Activated CD4-positive, alpha-beta memory T cell treated with anti-CD3 and anti-CD28 coated beads for 36 hours (primary cell): ENCODE results near the gene DUSP22. TPM values are rescaled to one million over a fixed set of nuclear protein-coding genes. Genes with fewer than 3 reads are reported as not detected.

Experiments
- CTCF ChIA-PET: fragments of 350-600 bp; sonication (Branson Sonifier 250); formaldehyde crosslinking; loops from one replicate; lab custom pipeline; 2021; ENCODE audit warnings: antibody characterized with exemption, inconsistent platforms; lab: Charles Lee
- POLR2A ChIA-PET: fragments of 350-600 bp; sonication (Branson Sonifier 250); formaldehyde crosslinking; loops from one replicate; lab custom pipeline; 2021; ENCODE audit warnings: antibody characterized with exemption; lab: Charles Lee
- DNase-seq: peaks from one replicate; pipeline ENCODE4 v3.0.0-alpha.2; 2020
- H3K27ac Mint-ChIP-seq: one replicate; pipeline ENCODE4 v1.8.0; 2021; ENCODE audit warnings: mixed read lengths
- H3K27me3 Mint-ChIP-seq: one replicate; pipeline ENCODE4 v1.8.0; 2021; ENCODE audit warnings: mixed read lengths
- H3K36me3 Mint-ChIP-seq: one replicate; pipeline ENCODE4 v1.8.0; 2021; ENCODE audit warnings: mixed read lengths
- H3K4me1 Mint-ChIP-seq: one replicate; pipeline ENCODE4 v1.8.0; 2021; ENCODE audit warnings: low read depth, mixed read lengths
- H3K4me3 Mint-ChIP-seq: one replicate; pipeline ENCODE4 v1.8.0; 2021; ENCODE audit warnings: mild to moderate bottlenecking, mixed read lengths
- H3K9me3 Mint-ChIP-seq: one replicate; pipeline ENCODE4 v1.8.0; 2021; ENCODE audit warnings: mixed read lengths
- intact Hi-C: fragments of 100-400 bp; cut with micrococcal nuclease; formaldehyde crosslinking; loops from one replicate; pipeline ENCODE4 v1.15.1; 2023
- total RNA-seq, 2 experiments: library from RNA; stranded (reverse); gene quantifications; one replicate each; pipeline ENCODE4 v1.2.3, GENCODE V29; 2021

Gene DUSP22
- total RNA-seq, 2 experiments from 2014 or later = 28.0 to 28.7 TPM

DNA sequence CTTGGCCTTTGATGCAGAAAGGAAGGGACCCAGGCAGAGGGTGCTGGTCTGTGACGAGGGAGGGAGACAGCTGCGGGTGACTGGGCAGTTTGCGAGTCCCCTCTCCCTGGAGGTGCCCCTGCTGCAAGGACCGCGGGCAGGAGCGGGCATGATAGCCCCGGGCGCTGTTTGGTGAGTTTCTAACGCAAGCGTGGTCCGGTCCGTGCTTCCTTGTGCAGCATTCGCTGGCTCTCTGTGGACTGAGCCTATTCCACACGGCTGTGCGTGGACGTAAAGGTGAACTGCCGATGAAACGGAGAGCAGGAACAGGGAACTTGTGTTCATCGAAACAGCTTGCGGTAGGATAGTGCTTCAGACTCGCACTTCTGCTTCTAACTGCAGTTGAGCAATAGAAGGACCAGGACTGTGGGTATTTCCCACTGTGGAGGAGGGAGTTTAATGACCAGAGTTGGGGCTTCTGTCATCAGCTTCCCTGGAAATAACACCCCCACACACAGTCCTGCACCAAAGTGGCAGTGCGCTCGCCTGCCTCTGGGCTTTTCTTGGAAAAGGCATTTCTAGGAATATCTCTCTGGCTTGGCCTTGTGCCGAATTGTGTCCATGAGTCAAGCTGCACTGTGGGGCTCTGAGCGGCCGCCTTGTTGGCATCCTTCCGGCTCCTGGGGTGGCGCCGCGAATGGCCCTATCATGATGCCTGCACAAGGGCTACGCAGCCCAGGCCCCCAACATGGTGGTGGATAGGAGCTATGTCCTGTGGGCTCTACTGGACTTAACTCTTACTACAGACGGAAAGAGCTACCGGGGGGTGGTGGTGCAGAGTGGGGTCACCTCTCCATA, 48.9 kb downstream of the DUSP22 start:
- no peak for DNase-seq
- Mint-ChIP-seq H3K36me3 (peaks cover 4% of the 10 kb centered on the region), H3K4me3 (no peak overlapping the region), H3K9me3 (no peaks in the 10 kb centered on the region), H3K27ac (no peak overlapping the region), H3K27me3 (no peaks in the 10 kb centered on the region), H3K4me1 (peaks cover 34% of the 10 kb centered on the region)
- ChIA-PET POLR2A (no interaction called here), CTCF (interaction anchor here (0.8 to 2.3 kb wide), 3 partner anchors 20 to 172 kb away, joined by 3 to 6 read pairs (median 3); no protein-coding TSS in a partner anchor)
- intact Hi-C loops = no loop called here

DNA sequence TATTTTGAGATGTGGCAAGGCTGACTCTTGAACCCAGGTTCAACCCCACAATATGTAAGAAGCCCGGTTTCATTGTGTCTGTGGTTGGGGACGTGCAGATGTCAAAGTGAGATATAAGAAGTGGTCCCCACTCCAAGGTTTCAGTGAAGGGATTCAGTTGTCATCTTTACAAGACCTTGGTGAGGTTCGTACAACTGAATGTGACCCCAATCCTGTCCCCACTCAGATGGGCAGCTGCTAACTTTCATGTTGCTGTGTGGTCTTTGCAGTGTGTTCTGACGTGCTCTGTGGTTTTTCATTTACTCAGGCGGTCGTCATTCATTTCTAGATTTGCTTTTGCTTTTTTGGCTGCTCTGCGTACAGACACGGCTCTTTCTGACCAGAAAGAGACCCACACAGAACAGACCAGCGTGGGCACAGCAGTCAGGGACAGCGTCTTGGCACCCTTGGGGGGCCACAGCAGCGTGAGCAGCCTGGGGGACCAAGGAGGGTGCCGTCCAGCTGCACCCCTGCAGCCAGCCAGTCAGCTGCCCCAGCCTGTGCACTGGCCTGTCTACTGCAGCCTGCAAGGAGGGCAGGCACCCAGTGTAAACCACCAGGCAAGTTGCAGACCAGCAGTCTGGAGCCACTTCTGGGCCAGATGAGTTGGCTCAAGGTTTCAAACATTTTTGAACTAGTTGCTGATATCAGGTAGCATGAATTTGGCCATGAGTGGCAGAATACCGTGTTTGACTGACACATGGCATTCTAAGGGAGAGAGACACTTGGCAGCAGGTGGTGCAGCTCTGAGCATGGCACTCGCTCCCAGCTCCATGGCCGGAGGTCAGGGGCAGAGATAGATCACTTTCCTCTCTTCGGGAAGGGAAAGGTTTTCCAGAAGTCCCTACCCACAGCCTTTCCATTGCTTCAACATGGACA, 49.9 kb downstream of the DUSP22 start:
- H3K27ac Mint-ChIP-seq = no peak overlapping the region
- H3K36me3 Mint-ChIP-seq = peaks cover 4% of the 10 kb centered on the region
- H3K27me3 Mint-ChIP-seq = no peaks in the 10 kb centered on the region
- DNase-seq = no peak
- POLR2A ChIA-PET = no interaction called here
- no peaks in the 10 kb centered on the region for H3K9me3 Mint-ChIP-seq
- intact Hi-C loops = no loop called here
- no peak overlapping the region for H3K4me3 Mint-ChIP-seq
- CTCF ChIA-PET = interaction anchor here (0.8 to 0.9 kb wide), 2 partner anchors 19 to 173 kb away, joined by 3 read pairs; no protein-coding TSS in a partner anchor
- H3K4me1 Mint-ChIP-seq = peaks cover 24% of the 10 kb centered on the region

DNA sequence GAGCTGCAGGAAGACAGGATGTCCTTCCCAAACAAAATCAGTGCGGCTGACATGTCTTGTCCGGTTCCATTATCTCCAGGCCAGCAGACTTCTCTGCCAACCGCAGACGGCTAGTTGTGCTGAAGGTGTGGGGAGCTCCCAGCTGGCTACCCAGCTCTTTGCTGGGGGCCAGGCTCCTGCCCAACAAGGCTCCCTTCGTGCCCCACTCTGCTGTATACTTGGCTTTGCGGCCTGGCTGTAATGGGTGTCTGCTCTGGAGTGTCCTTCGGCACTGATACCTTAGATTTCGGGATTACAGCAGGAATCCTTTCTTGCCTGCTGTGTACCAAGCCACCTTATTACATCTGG, 50.5 kb downstream of the DUSP22 start:
- H3K9me3 Mint-ChIP-seq = no peaks in the 10 kb centered on the region
- POLR2A ChIA-PET = no interaction called here
- intact Hi-C loops = no loop called here
- H3K4me1 Mint-ChIP-seq = peaks cover 20% of the 10 kb centered on the region
- no peak overlapping the region for H3K27ac Mint-ChIP-seq
- H3K4me3 Mint-ChIP-seq = no peak overlapping the region
- DNase-seq = no peak
- CTCF ChIA-PET = no interaction called here
- H3K27me3 Mint-ChIP-seq = no peaks in the 10 kb centered on the region
- H3K36me3 Mint-ChIP-seq = peaks cover 6% of the 10 kb centered on the region

DNA sequence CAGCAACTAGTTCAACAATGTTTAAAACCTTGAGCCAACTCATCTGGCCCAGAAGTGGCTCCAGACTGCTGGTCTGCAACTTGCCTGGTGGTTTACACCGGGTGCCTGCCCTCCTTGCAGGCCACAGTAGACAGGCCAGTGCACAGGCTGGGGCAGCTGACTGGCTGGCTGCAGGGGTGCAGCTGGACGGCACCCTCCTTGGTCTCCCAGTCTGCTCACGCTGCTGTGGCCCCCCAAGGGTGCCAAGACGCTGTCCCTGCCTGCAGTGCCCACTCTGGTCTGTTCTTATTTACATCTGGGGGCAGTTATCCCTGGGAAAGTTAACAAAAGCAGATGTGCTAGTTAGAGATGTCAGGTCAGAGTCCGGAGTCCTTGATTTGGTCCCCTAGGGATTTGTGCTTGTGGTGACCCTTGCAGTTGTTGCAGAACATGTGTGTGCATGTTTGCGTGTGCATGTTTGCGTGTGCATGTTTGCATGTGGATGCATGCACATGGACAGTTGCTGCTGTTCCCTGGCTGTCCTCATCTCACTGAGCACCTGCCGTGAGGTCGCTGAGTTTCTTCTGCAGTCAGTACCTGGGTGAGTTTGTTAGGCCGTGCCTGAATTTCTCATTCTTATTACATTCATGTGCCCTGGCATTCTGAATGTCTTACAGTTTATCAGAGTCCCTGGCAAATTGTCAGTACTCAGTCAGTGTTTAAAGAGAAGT, 51.1 kb downstream of the DUSP22 start:
- peaks cover 16% of the 10 kb centered on the region for H3K4me1 Mint-ChIP-seq

DNA sequence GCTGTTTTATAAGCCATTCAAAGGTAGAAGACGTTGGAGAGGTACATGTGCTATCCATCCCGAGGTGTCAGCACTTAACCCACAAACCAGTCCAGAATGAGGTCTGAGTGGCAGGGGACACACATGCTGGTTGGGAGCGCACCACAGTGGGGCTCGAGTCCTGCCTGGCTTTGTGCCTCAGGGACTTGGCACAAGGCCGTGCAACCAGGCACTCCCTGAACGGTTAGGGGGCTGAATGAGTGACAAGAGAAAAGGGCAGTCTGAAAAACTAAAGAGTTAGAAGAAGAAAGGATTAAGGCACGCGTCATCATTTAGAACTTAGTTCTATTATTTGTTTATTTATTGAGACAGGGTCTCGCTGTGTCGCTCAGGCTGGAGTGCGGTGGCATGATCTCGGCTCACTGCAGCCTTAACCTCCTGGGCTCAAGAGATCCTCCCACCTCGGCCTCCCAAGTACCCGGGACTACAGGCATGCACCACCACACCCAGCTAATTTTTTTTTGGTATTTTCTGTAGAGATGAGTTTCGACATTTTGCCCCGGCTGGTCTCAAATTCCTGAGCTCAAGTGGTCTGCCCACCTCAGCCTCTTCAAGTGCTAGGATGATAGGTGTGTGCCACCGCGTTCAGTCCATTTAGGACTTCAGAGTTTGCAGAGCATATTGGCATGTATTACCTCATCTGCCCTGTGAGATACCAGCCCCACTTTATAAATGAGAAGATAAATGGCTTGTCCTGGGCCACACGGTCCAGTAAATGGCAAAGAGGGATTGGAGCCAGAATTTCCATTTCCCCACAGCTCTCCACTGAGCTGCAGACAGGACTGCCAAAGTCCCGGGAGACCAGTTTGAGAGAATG, 51.9 kb downstream of the DUSP22 start:
- ChIA-PET CTCF (no interaction called here), POLR2A (no interaction called here)
- intact Hi-C loops = no loop called here
- Mint-ChIP-seq H3K9me3 (no peaks in the 10 kb centered on the region), H3K27ac (no peak overlapping the region), H3K4me3 (no peak overlapping the region), H3K27me3 (no peaks in the 10 kb centered on the region), H3K4me1 (peaks cover 9% of the 10 kb centered on the region), H3K36me3 (peaks cover 14% of the 10 kb centered on the region)
- DNase-seq = no peak

More for the DNA sequence above, 51.1 kb downstream of the DUSP22 start:
- DNase-seq = no peak
- H3K4me3 Mint-ChIP-seq = no peak overlapping the region
- CTCF ChIA-PET = no interaction called here
- intact Hi-C loops = no loop called here
- H3K27ac Mint-ChIP-seq = no peak overlapping the region
- H3K9me3 Mint-ChIP-seq = no peaks in the 10 kb centered on the region
- H3K36me3 Mint-ChIP-seq = peaks cover 9% of the 10 kb centered on the region
- POLR2A ChIA-PET = no interaction called here
- H3K27me3 Mint-ChIP-seq = no peaks in the 10 kb centered on the region

DNA sequence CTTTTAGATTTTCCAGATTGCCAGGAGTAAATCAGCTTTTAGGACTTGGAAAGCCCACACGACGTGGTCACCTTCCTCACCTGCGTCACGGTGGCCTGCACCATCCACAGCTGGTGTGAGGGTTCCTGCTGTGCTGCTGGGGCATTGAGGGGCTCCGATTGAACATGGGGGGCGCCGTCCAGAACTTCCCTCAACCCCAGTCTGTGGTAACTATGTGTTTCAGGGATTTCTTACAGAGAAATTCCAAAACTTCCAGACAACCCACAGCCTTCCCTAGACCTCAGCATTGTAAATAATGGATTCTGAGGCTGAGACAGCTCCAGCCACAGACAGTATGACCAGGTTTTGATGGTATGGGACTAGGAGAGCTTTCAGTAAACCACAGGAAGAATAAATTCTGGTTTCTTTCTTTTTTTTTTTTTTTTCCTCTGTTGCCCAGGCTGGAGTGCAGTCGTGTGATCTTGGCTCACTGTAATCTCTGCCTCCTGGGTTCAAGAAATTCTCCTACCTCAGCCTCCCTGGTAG, 52.6 kb downstream of the DUSP22 start:
- CTCF ChIA-PET = no interaction called here
- Mint-ChIP-seq H3K4me1 (peaks cover 4% of the 10 kb centered on the region), H3K27ac (no peak overlapping the region), H3K27me3 (no peaks in the 10 kb centered on the region), H3K9me3 (no peaks in the 10 kb centered on the region), H3K4me3 (no peak overlapping the region), H3K36me3 (peaks cover 15% of the 10 kb centered on the region)
- intact Hi-C loops = no loop called here
- no peak for DNase-seq
- POLR2A ChIA-PET = interaction anchor here (0.8 kb wide), 1 partner anchor 10 kb away, joined by 3 read pairs; no protein-coding TSS in a partner anchor

DNA sequence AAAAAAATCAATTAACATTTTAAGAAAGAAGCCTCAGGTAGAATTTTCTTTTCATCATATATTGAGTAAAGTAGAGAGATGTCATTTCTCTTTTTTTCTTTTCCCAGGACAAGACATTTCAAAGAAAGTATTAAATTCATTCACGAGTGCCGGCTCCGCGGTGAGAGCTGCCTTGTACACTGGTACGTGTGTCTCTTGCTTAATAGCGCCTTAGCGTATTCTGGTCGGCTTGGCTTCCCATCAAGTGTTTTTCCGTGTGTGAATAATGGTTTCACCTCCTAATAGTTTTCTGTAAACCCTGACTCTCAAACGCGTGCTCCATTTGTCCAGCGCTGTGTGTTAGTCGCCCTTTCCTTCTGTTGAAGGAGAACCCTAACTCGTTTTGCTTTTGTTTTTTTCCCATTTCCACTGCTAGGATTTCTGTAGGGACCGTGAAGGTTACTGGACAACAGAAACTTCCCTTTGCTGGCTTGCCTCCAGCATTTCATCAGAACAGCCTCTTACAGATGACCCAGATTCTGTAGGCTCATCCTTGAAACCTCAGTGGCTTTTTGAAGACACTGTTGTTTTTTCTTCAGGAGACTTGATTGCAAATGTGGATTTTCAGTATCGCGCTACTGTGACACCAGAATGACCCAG, 53.6 kb downstream of the DUSP22 start:
- Mint-ChIP-seq H3K27ac (no peak overlapping the region), H3K4me1 (no peaks in the 10 kb centered on the region), H3K27me3 (no peaks in the 10 kb centered on the region), H3K4me3 (no peak overlapping the region), H3K36me3 (peaks cover 15% of the 10 kb centered on the region), H3K9me3 (no peaks in the 10 kb centered on the region)
- DNase-seq = no peak
- ChIA-PET POLR2A (interaction anchor here (0.8 kb wide), 1 partner anchor 9 kb away, joined by 3 read pairs; no protein-coding TSS in a partner anchor), CTCF (no interaction called here)
- intact Hi-C loops = no loop called here

DNA sequence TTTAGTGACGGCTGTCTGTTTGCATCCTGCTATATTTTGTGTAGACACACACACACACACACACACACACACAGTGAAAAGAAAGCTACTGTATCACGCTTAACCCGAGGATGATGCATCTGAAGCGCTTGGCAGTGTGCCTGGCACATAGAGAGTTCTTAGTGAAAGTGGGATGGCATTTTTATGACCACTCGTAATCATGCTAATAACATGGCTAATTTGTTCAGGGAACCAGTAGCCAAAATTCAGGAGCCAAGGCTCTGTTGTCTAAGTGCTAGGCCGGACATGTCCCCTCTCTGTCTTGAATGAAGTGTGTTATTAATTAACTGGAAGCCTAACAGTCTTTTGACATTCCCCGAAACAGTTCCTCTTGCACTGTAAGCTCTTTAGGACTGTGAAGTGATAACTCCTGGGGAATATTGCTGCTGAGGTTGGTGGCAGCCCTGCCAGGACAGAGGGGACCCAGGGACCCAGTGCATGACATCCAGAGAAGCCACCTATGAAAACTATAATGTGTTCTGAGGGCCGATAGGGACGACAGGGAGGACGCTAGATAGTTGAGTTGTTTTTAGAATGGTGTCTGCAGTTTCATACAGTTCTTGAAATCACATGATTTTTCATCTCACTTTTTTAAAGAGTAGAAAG, 54.2 kb downstream of the DUSP22 start:
- POLR2A ChIA-PET = no interaction called here
- Mint-ChIP-seq H3K27me3 (no peaks in the 10 kb centered on the region), H3K27ac (no peak overlapping the region), H3K4me1 (no peaks in the 10 kb centered on the region), H3K9me3 (no peaks in the 10 kb centered on the region), H3K36me3 (peaks cover 15% of the 10 kb centered on the region), H3K4me3 (no peak overlapping the region)
- DNase-seq = no peak
- intact Hi-C loops = no loop called here
- CTCF ChIA-PET = no interaction called here

DNA sequence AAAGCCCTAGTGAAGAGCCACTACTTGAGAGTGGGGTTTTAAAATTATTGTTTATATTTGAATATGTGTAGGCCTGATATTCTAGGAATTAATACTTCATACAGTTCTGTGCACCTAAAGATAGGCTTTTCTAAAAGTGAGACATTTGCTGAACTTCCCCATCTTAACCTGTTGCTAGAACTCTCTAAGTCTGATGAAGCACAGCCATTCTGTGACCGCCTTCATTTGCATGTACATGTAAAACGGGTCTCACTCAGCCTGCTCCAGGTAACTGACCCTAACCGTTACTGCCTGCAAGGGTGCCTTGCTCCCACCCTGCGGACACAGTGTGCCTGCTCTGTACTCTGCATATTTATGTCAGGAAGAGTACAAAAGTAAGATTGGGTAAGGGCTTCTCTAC, 54.9 kb downstream of the DUSP22 start:
- no peaks in the 10 kb centered on the region for H3K27me3 Mint-ChIP-seq
- peaks cover 15% of the 10 kb centered on the region for H3K36me3 Mint-ChIP-seq

DNA sequence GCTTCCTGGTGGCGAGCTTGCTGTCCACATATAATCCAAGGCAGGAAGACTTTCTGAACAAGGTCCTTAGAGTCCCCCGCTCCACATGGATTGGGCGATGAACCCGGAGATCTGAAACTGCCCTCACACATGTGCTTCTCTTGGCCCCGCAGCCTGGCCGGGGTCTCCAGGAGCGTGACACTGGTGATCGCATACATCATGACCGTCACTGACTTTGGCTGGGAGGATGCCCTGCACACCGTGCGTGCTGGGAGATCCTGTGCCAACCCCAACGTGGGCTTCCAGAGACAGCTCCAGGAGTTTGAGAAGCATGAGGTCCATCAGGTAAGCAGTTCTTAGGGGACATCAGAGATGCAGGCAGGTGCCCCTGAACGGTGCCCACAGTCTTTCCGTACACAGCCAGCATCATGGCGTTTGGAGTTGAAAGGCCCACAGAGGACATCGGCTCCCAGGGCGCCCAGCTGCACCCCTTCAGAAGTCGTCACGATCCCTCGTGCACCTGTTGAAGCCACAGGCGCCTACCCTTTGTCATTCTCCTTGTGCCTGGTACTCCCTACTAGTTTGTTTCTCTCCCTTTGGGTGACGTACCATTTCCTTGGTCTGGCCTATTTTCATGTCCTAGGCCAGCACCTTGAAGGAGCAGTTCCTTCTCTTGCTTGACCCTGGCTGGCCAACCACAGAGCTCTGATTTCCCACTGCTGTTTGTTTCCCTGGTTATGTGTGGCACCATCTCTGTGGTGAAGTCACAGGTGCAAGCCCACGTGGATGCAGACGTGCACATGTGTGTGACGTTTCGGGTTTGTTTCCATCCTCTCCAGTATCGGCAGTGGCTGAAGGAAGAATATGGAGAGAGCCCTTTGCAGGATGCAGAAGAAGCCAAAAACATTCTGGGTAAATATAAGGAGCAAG, 55.9 kb downstream of the DUSP22 start:
- Mint-ChIP-seq H3K9me3 (no peaks in the 10 kb centered on the region), H3K4me1 (no peaks in the 10 kb centered on the region), H3K36me3 (peaks cover 15% of the 10 kb centered on the region), H3K4me3 (no peak overlapping the region), H3K27ac (no peak overlapping the region), H3K27me3 (no peaks in the 10 kb centered on the region)
- CTCF ChIA-PET = no interaction called here
- no peak for DNase-seq
- POLR2A ChIA-PET = no interaction called here
- intact Hi-C loops = no loop called here

More for the DNA sequence above, 54.9 kb downstream of the DUSP22 start:
- intact Hi-C loops = no loop called here
- CTCF ChIA-PET = no interaction called here
- Mint-ChIP-seq H3K27ac (no peak overlapping the region), H3K4me3 (no peak overlapping the region), H3K9me3 (no peaks in the 10 kb centered on the region), H3K4me1 (no peaks in the 10 kb centered on the region)
- no peak for DNase-seq
- POLR2A ChIA-PET = no interaction called here
